NCI-H2171 (cell line): ENCODE results near the gene AKT2.
A peak's percentile ranks its signal among the peaks of the same experiment; 100 is the strongest.

ENCODE experiments used
- DNase-seq: peaks from one replicate; lab custom pipeline; 2025; lab: John Stamatoyannopoulos, UW

Gene AKT2

GRCh38 chr19:40300668-40301067 is 15.5 kb upstream of the AKT2 start:
- no peak for DNase-seq

GRCh38 chr19:40298026-40298425 is 12.9 kb upstream of the AKT2 start:
- no peak for DNase-seq

- no peak for DNase-seq
Measured at GRCh38 chr19:40294560-40294959, 9.4 kb upstream of the AKT2 start.

DNA sequence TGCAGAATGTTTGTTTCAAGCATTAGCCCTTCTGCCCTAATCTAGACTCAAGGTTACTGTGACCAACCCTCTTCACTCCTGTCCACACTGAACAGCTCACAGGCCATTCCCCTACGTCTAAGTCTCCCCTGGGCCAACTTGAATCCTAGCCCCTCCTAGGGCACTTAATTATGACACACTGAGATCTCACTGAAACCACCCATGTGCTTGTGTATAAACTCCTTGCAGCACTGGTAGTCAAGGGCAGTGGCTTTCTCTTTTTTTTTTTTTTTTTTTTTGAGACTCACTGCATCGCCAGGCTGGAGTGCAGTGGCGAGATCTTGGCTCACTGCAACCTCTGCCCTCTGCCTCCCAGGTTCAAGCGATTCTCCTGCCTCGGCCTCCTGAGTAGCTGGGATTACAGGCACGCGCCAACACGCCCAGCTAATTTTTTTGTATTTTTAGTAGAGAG is 1.9 kb upstream of the AKT2 start:
- DNase-seq, result no peak

- no peak for DNase-seq
Measured at GRCh38 chr19:40286235-40286970, 1.3 kb upstream of the AKT2 start.

DNA sequence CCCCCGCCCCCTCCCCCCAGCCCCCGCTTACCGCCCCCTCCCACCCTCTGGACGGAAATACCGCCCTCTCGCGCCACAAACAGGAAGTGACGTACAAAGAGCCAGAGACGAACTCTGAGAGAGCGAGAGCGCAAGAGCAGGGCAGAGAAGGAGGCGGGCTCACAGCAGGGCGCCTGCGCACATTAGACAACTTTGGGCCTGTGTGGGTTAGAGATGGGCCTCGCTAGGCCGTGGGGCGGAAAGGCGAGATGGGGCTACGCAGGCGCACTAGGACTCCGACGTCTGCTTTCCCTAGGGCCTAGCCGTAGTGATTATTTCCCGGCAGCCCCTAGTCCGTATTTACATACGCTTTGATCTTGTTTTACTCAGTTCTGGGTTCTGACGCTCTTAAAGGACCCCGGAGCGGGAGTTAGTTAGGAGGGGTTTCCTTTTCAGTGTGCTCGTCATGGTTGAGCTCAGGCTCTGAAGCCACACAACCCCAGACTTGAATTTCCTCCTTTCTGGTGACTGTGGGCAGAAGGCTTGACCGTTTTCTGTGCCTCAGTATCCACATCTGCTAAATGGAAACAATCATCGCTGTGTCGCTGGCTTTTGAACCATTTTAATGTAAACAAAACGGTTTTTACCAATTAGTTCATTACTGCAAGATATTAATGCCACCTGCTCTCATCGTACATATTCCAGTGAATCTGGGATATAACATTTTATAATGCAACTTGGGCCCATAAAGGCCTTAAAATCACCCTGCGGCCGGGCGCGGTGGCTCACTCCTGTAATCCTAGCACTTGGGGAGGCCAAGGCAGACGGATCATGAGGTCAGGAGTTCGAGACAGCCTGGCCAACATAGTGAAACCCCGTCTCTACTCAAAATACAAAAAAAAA is 449 bp upstream of the AKT2 start:
- peak; percentile 98 for DNase-seq

DNA sequence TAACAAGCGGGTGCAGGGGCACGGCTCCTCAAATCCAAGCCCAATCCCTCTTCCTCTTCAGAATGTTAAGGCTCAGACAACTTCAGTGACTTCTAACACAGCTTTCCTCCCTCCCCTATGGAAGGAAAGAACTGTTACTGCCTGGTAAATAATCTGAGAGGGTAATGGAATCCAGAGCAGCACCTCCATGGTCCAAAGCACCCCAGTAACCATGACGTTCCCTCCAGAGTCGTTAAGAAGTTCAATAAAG is 969 bp downstream of the AKT2 start:
- DNase-seq, result no peak

- no peak for DNase-seq
Measured at GRCh38 chr19:40283414-40284250, 1.5 kb downstream of the AKT2 start.

GRCh38 chr19:40282920-40283319 is 2.2 kb downstream of the AKT2 start:
- no peak for DNase-seq

GRCh38 chr19:40282209-40282580 is 3.0 kb downstream of the AKT2 start:
- no peak for DNase-seq

DNA sequence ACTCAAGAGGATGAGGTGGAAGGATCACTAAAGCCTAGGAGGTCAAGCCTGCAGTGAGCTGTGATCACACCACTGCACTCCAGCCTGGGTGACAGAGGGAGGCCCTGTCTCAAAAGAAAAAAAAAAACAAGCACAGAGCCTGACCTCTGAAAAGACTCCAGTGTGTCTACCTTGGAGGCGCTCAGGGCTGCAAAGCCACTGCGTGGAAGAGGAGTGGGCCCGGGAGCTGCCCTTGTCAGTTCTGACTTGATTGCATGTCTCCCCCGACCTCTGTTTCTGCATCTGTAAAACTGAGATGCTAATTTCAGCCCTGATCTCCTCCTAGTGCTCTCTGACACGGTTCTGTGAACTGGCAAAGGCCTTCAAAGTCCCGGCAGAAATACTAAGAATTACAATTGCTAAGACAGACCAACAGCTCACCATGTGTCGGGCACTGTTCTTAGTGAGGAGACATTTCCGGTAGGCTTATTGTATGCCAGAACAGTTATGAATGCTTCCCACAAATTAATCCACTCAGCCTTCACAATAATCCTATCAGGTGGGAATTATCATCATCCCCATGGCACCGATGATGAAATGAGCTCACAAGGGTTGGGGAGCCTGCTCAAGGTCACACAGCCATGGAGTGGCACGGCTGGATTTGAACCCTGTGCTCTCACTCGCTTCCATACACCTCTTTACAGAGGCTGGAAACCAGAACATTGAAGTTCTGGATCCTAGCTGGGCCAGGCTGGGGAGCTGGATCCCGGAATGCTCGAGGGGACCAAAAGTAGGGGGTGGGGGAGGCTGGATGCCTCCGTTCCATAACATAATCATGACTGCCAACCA is 3.5 kb downstream of the AKT2 start:
- DNase-seq, result no peak

DNA sequence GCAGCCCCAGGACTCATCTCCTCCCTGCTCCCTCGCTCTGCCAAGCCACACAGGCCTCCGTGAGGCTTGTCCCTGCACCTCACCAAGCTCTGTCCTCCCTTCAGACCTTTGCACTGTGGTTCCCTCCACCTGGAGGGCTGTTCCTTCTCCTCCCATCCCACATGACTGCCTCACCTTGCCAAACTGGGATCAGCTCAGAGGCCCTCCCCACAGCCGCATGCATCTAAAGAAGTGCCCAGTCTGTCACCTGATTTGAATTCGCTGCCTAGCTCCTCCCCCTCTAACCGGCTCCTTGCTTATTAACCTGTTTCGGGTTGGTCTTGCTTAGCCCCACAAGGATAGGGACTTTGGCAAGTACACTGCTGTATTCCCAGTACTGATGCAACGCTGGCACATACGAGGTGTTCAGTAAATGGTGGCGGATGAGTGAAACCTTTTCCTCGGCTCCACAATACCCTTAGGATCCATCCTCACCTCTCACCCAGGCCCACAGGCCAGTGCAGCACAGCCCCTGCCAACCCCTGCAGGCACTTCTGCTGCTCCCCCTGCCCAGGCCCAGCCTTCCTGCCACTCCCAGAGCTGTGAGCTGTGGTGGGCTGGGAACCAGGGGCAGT is 4.4 kb downstream of the AKT2 start:
- DNase-seq, result no peak

- DNase-seq, result no peak
Measured at GRCh38 chr19:40279761-40280607, 5.2 kb downstream of the AKT2 start.

DNA sequence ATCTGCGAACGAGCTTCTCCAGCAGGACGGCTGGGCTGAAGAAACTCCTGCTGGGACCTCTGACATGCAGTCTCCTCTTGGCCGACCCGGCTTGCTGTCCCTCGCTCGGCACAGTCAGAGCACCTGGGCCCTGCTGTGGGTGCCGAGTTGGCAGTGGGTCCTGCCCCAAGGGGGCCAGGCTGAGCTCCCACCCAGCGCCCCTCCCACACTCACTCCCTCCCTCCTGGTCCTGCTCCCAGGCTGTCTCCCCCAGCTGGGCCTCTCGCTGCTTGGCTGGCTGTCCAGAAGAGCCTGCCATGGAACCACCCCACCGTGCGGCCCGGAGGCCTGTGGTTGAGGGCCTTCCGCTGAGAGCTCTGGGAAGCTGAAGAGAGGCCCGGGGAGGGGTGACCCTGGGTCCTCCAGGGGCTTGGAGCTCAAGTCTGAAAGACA is 6.0 kb downstream of the AKT2 start:
- DNase-seq, result no peak

DNA sequence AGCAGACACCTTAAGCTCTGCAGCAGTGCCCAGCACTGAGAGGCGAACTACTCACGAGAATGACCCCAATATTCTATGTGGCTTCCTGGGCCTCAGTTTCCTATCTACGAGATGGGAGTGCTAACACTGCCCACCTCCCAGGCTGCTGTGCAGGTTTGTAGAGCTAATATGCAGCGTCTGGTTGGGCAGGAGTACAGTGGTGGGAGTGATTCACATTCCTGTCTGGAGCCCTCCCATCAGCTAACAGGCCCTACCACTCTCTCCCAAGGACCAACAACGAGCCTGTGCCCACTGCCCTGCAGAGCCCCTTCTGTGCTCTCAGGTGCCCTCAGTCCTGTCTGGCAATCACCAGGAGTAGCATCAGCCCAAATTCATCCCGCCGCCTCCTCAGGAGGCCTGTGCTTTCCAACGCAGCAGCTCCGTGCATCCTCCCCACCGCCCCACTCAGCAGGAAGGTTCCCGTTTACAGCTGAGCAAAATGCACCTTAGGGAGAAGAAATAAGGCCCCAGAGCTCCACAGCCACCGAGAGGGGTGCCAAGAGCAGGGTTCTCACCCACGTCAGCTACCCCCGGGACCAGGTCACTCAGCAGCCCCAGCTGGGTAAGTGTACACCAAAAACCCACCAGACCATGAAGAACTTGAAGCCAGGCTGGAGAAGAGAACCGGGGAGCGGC is 6.6 kb downstream of the AKT2 start:
- DNase-seq, result no peak

DNA sequence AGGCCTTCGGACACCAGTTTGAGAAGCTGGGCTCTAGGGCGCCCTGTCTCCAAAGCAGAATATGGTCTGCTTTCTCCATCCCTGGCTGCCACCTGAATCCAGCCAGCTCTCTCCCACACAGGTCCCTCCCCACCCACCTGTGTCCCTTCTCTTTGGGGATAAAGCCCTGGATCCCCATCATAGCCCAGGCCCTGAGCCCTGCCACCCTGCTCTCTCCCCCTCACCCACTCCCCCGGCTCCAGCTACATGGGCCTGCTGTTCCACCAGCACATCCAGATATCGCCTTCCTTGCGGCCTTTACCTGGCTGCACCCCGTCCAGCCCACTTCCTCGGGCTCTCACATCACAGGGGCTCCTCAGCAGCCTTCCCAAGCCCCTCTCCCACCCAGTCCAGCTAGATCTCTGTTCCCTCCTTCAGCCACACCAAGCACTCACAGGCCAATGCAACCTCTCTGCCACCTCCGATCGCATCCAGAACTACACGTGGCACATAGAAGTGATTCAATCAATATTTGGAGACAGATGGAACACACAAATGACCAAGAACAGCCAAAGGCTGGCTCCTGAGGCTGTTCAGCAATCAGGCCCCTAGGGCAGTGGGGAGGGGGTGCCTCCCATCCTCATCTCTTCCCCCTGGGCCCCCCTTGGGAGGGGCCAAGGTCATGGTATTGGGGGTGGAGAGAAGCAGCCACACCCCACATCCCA is 7.6 kb downstream of the AKT2 start:
- no peak for DNase-seq

DNA sequence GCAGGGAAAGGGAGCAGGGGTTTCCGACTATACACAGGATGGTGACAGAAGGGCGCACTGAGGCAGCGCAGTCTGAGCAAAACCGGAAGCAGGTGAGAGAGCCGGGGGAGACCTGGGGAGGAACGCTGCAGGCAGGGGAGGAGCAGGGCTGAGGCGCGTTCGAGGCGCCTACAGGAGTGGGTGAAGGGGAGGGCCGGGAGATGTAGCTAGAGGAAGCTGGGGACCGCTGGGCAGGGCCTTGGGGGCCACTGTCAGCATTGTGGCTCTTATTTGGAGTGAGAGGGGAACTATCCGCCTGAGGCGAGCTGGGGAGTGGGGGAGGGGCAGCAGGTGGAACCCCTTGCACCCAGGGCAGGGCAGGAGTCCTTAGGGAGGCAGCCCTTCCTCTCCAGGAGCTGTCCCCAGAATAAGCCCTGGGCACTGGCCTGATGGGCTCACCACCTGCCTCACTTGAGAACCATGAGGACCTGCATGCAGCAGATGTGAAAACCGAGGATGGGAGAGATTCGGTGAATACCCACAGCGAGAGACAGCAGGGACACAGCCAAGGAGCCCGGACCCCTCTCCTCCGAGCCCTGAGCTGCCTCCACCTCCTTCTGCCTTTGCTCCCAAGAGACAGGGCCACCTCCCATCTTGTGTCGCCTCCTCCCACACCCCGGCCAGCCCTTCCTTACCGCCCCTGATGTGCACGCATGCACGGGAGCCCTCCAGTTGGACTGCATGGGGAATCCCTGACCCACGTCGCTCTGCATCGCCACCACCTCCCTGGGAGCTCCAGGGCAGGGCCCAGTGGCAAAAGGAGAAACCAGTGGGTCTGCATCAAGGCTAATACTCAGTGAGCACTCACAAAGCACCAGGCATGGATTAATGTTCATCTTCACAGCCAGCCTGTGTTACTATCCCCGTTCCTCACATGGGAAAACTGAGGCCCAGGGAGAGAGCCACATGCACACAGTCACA is 10.3 kb downstream of the AKT2 start:
- DNase-seq, result peak; percentile 11
